H9 (cell line): ENCODE data around the gene SALL3. TPM values are rescaled to one million over a fixed set of nuclear protein-coding genes. Genes with fewer than 3 reads are reported as not detected.

Source experiments
- DNase-seq: peaks from one replicate; pipeline ENCODE4 v3.0.0-alpha.2; 2017
- H2AFZ ChIP-seq: one replicate; pipeline ENCODE4 v1.6.1; 2013; ENCODE audit warnings: mild to moderate bottlenecking, low read length, control low read depth, moderate library complexity
- H2AK5ac ChIP-seq: 2 replicates; pipeline ENCODE4 v1.6.1; 2013; ENCODE audit warnings: low read length, control low read depth, mixed read lengths; ENCODE audit not compliant: insufficient read length
- H2BK120ac ChIP-seq: one replicate; pipeline ENCODE4 v1.6.1; 2013; ENCODE audit warnings: low read depth, mild to moderate bottlenecking, low read length, control low read depth, inconsistent platforms; ENCODE audit not compliant: poor library complexity, severe bottlenecking
- H2BK12ac ChIP-seq: 2 replicates; pipeline ENCODE4 v1.6.1; 2013; ENCODE audit warnings: low read length, control low read depth, mixed read lengths, low read depth; ENCODE audit not compliant: insufficient read length
- H2BK15ac ChIP-seq: 2 replicates; pipeline ENCODE4 v1.6.1; 2013; ENCODE audit warnings: low read depth, low read length, control low read depth
- H2BK20ac ChIP-seq: one replicate; pipeline ENCODE4 v1.6.1; 2013; ENCODE audit warnings: low read depth, mild to moderate bottlenecking, low read length, control low read depth, inconsistent platforms; ENCODE audit not compliant: poor library complexity, severe bottlenecking
- H2BK5ac ChIP-seq: 2 replicates; pipeline ENCODE4 v1.6.1; 2013; ENCODE audit warnings: low read length, control low read depth, mixed read lengths; ENCODE audit not compliant: insufficient read length
- H3K14ac ChIP-seq: 2 replicates; pipeline ENCODE4 v1.6.1; 2013; ENCODE audit warnings: low read length, control low read depth; ENCODE audit not compliant: insufficient read depth
- H3K18ac ChIP-seq: 2 replicates; pipeline ENCODE4 v1.6.1; 2013; ENCODE audit warnings: low read depth, mild to moderate bottlenecking, mixed read lengths, low read length, control low read depth; ENCODE audit not compliant: insufficient read length
- H3K23ac ChIP-seq: 2 replicates; pipeline ENCODE4 v1.6.1; 2013; ENCODE audit warnings: low read length, control low read depth, mixed read lengths, low read depth; ENCODE audit not compliant: insufficient read length
- H3K23me2 ChIP-seq: 2 replicates; pipeline ENCODE4 v1.6.1; 2013; ENCODE audit warnings: low read depth, mild to moderate bottlenecking, mixed read lengths, low read length, control low read depth; ENCODE audit not compliant: insufficient read length, poor library complexity, severe bottlenecking
- H3K27ac ChIP-seq: 2 replicates; pipeline ENCODE4 v1.5.1; 2013; ENCODE audit warnings: low read length, control low read depth, mixed read lengths, low read depth; ENCODE audit not compliant: insufficient read length
- H3K27me3 ChIP-seq: 2 replicates; pipeline ENCODE4 v1.6.1; 2013; ENCODE audit warnings: low read length, control low read depth, inconsistent platforms; ENCODE audit not compliant: insufficient read depth
- H3K4ac ChIP-seq: 2 replicates; pipeline ENCODE4 v1.6.1; 2013; ENCODE audit warnings: low read depth, mild to moderate bottlenecking, control low read depth, inconsistent platforms, low read length, moderate library complexity
- H3K4me1 ChIP-seq: 2 replicates; pipeline ENCODE4 v1.6.1; 2013; ENCODE audit warnings: low read length, control low read depth, inconsistent platforms; ENCODE audit not compliant: insufficient read depth
- H3K4me2 ChIP-seq: 2 replicates; pipeline ENCODE4 v1.6.1; 2013; ENCODE audit warnings: low read length, control low read depth, mixed read lengths; ENCODE audit not compliant: insufficient read length, insufficient read depth
- H3K56ac ChIP-seq: 2 replicates; pipeline ENCODE4 v1.6.1; 2013; ENCODE audit warnings: low read depth, mild to moderate bottlenecking, mixed read lengths, low read length, control low read depth; ENCODE audit not compliant: insufficient read length
- H3K79me1 ChIP-seq: 2 replicates; pipeline ENCODE4 v1.6.1; 2013; ENCODE audit warnings: low read depth, mild to moderate bottlenecking, moderate library complexity, low read length, control low read depth, inconsistent platforms; ENCODE audit not compliant: insufficient read depth, poor library complexity, severe bottlenecking
- H3K79me2 ChIP-seq: 2 replicates; pipeline ENCODE4 v1.6.1; 2013; ENCODE audit warnings: low read length, control low read depth, inconsistent platforms; ENCODE audit not compliant: insufficient read depth
- H3K9ac ChIP-seq: 2 replicates; pipeline ENCODE4 v1.6.1; 2013; ENCODE audit warnings: low read length, control low read depth, mixed read lengths; ENCODE audit not compliant: insufficient read length; ENCODE audit errors: extremely low read depth
- H3K9me3 ChIP-seq: one replicate; pipeline ENCODE4 v1.6.1; 2013; ENCODE audit warnings: low read depth, low read length, inconsistent platforms; ENCODE audit not compliant: control insufficient read depth
- H3T11ph ChIP-seq: one replicate; pipeline ENCODE4 v1.6.1; 2013; ENCODE audit warnings: mild to moderate bottlenecking, low read length, control low read depth, inconsistent platforms
- H4K20me1 ChIP-seq: one replicate; pipeline ENCODE4 v1.6.1; 2013; ENCODE audit not compliant: control insufficient read depth, insufficient read length, insufficient read depth
- H4K5ac ChIP-seq: 2 replicates; pipeline ENCODE4 v1.6.1; 2013; ENCODE audit warnings: low read depth, mild to moderate bottlenecking, mixed read lengths, low read length, control low read depth; ENCODE audit not compliant: insufficient read length
- H4K8ac ChIP-seq: replicated peaks from 2 replicates; pipeline ENCODE4 v1.6.1; 2013; ENCODE audit warnings: low read length, control low read depth, mixed read lengths, low read depth; ENCODE audit not compliant: insufficient read length
- H4K91ac ChIP-seq: 2 replicates; pipeline ENCODE4 v1.6.1; 2013; ENCODE audit warnings: low read depth, mild to moderate bottlenecking, moderate library complexity, mixed read lengths, low read length, control low read depth; ENCODE audit not compliant: insufficient read length
- H3K27ac Mint-ChIP-seq, 3 experiments: 2 replicates in 2 of 3; 3 replicates in 1 of 3; pipeline ENCODE4 v1.8.0; 2020 to 2021; ENCODE audit warnings: mixed read lengths in 3 of 3, mild to moderate bottlenecking in 1 of 3, moderate library complexity in 1 of 3
- H3K27me3 Mint-ChIP-seq: 2 replicates; pipeline ENCODE4 v1.8.0; 2021; ENCODE audit warnings: low read depth, mild to moderate bottlenecking, moderate library complexity, mixed read lengths
- H3K36me3 Mint-ChIP-seq, 3 experiments: 2 replicates in 2 of 3; 3 replicates in 1 of 3; pipeline ENCODE4 v1.8.0; 2020 to 2021; ENCODE audit warnings: low read depth in 3 of 3, mixed read lengths in 3 of 3; ENCODE audit not compliant: insufficient read depth in 1 of 3
- H3K4me1 Mint-ChIP-seq, 2 experiments: 2 replicates each; pipeline ENCODE4 v1.8.0; 2020; ENCODE audit warnings: mixed read lengths in 2 of 2
- H3K4me3 Mint-ChIP-seq, 2 experiments: 2 replicates in 1 of 2; 3 replicates in 1 of 2; pipeline ENCODE4 v1.8.0; 2020 to 2021; ENCODE audit warnings: mild to moderate bottlenecking in 2 of 2, mixed read lengths in 2 of 2, moderate library complexity in 1 of 2
- H3K9me3 Mint-ChIP-seq, 2 experiments: 2 replicates in 1 of 2; 3 replicates in 1 of 2; pipeline ENCODE4 v1.8.0; 2020; ENCODE audit warnings: mild to moderate bottlenecking in 2 of 2, mixed read lengths in 2 of 2, moderate library complexity in 1 of 2
- CTCF ChIP-seq: fragments of 200-600 bp; sonication (generic); conservative IDR thresholded peaks from 3 replicates; pipeline ENCODE4 v1.8.0; 2021; ENCODE audit warnings: antibody characterized with exemption, mild to moderate bottlenecking
- WGBS: extraction: QIAGEN DNeasy Blood & Tissue Kit; methylation state at CpG from one replicate; pipeline ENCODE4 v1.1.7; 2013; ENCODE audit warnings: missing lambda C conversion rate, low lambda C conversion rate, mixed read lengths; ENCODE audit not compliant: insufficient read length; ENCODE audit errors: extremely low coverage; 5-methylcytosine and 5-hydroxymethylcytosine counted together
- total RNA-seq: library from RNA; stranded (reverse); gene quantifications from 2 replicates; pipeline ENCODE4 v1.2.1, GENCODE V29; 2021

Gene SALL3
- total RNA-seq, 1 experiment from 2014 or later, result 52.4 TPM

- H2BK20ac ChIP-seq, result no peak overlapping the region
- peak overlapping the region; percentile 82 for H3K4me2 ChIP-seq
- peak; percentile 76 for TF ChIP-seq CTCF
- H3K79me2 ChIP-seq, result peaks cover 18% of the 10 kb centered on the region; the same call in 1 of the 2 replicates
- no peaks in the 10 kb centered on the region; the same call in 1 of the 2 replicates for H3K27me3 ChIP-seq
- no peak overlapping the region for H4K8ac ChIP-seq
- Mint-ChIP-seq H3K9me3 (no peaks in the 10 kb centered on the region), H3K27me3 (peaks cover 18% of the 10 kb centered on the region), H3K4me3 (peak overlapping the region; percentile 60 to 78), H3K36me3 (peaks cover 0 to 3% (median 0%) of the 10 kb centered on the region in 3 experiments; a peak in 2 of 7 replicates), H3K4me1 (peaks cover 83 to 86% of the 10 kb centered on the region in 2 experiments), H3K27ac (peak overlapping the region in 1 of 3 experiments; percentile 31; a peak in 1 of 7 replicates)
- no peak overlapping the region for H2BK15ac ChIP-seq
- H3K27ac ChIP-seq, result no peak overlapping the region
- H2BK120ac ChIP-seq, result no peak overlapping the region
- no CpG with 5 or more reads among the region's 20 CpGs for WGBS
- H3K79me1 ChIP-seq, result no peaks in the 10 kb centered on the region
- H3K56ac ChIP-seq, result no peak overlapping the region
- H3K23ac ChIP-seq, result no peak overlapping the region
- no peak overlapping the region for H3K9ac ChIP-seq
- H3K4ac ChIP-seq, result no peak overlapping the region
- no peak overlapping the region for H2BK12ac ChIP-seq
- H3K23me2 ChIP-seq, result peaks cover 22% of the 10 kb centered on the region
- no peaks in the 10 kb centered on the region for H4K20me1 ChIP-seq
- no peaks in the 10 kb centered on the region for H3K9me3 ChIP-seq
- H4K91ac ChIP-seq, result no peak overlapping the region
- H3K14ac ChIP-seq, result no peak overlapping the region
- no peak overlapping the region for H2BK5ac ChIP-seq
- H2AFZ ChIP-seq, result no peak overlapping the region
- H3K18ac ChIP-seq, result no peak overlapping the region
- peaks cover 13% of the 10 kb centered on the region for H3K4me1 ChIP-seq
- no peak overlapping the region for H4K5ac ChIP-seq
- no peak for DNase-seq
- H2AK5ac ChIP-seq, result no peak overlapping the region
- H3T11ph ChIP-seq, result no peak overlapping the region
Observed at GRCh38 chr18:78986018-78986481, 6.4 kb downstream of the SALL3 start.
